ENCODE results near the gene PRG3.

Gene PRG3

DNA sequence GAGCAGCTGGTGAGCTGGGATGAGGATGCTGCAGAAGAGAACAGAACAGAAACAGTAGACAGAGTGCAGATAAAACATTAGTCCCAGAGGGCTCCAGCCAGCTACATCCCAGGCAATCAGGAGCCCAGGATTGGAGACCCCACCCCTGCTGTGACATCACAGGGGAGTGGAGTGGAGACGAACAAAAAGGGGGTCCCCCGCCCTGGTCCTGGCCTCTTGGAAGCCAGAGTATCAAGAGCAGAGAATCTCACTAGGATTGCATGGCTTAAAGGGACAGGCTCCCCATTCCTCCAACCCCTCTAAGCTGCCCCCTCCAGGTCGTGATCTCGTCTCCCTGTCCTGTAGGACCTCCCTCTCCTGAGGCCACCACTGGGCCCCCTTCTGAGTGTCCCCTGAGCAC, 42.8 kb downstream of the PRG3 start, which contains the start of gene P2RX3:
Gene P2RX3 (plus strand): TSS at position 211 of the 400 bp plus-strand sequence. CDS start 199 bp downstream, outside the sequence.
- no peak for TF ChIP-seq CTCF (IDR thresholded peaks at IDR 0.05)

DNA sequence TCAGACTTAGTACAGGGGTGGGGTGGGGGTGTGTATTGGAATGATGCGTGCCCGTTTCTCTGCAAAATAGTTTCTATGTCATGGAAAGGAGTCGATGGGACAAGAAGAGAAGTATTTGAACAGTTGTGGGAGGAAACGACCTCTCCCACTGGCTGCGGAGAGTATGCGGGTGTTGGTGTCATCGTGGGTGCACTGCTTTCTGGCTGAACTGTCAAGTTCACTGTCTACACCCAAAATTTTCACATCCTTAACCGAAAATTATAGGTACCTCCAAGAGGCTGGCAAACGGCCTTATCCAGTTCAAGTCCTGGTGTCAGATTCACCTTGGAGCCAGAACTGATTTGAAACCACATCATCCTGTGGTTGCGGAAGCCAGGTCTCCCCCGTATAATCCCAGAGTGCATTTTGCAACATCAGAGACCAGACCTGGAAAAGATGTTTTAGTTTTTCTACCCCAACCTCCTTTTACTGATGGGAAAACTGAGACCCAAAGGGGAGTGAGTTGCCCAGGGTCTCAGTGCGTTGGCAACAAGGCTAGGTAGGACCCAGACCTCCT, 44.8 kb downstream of the PRG3 start:
- no peak for TF ChIP-seq CTCF (IDR thresholded peaks at IDR 0.05)

- TF ChIP-seq CTCF (IDR thresholded peaks at IDR 0.05): no peak
Observed at GRCh38 chr11:57335343-57336110, 45.4 kb downstream of the PRG3 start, which contains the start of gene SSRP1. SSRP1 (minus strand) TSS chr11:57335892; CDS start chr11:57335121, 771 bp downstream.

DNA sequence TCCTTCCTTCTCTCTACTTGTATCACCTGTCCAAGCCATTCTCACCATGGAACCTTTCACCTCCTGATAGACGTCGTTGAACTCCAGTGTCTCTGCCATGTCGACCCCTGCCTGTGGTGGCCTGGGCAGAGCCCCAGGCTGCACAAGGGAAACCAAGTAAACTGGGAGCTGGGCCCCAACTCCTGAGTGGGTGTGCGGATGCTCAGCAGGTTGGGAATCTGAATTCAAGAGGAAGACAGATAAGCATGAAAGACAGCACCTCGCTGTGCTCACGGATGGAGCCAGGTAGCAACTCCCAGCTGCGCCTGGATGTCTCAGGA, 46.0 kb downstream of the PRG3 start:
- TF ChIP-seq CTCF (IDR thresholded peaks at IDR 0.05): no peak

DNA sequence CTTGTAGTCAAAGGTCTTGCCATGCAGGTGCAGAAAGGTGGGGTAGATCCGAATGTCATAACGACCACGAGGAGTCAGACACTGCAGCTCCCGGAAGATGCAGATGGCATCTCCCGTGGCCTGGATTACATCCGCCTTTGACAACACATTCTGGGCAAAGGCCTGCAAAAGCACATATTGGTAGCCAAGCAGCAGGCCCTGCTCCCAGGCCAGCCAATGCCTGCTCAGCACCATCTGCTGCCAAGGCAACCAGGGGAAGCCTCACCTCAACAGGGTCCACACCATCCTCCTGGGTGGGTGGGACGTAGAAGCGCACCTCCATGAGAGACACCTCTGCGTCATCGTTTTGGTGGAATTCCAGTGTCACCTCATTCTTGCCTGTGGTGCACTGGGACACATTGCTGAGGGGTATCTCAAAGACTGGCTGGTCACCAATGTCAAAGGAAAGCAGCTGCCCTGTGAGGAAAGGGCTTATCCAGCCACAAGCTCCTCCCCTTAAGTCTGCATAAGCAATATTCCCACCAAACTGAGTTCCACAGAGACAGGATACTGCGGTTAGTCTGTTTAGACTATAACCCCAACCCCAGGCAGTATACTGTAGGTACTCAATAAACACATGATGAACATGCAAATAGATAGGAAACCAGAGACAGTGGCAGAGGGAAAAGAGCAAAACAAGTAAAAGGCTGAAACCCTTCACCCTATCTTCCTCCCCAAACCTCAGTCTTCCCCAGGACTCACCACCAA, 48.1 kb downstream of the PRG3 start:
- TF ChIP-seq CTCF (IDR thresholded peaks at IDR 0.05): no peak

GRCh38 chr11:57331720-57332119, 49.2 kb downstream of the PRG3 start:
- no peak for TF ChIP-seq CTCF (IDR thresholded peaks at IDR 0.05)

GRCh38 chr11:57330029-57330428, 50.9 kb downstream of the PRG3 start:
- no peak for TF ChIP-seq CTCF (IDR thresholded peaks at IDR 0.05)

Data from LNCAP (cell line).